A549 treated with CpdA at 1 μM for 4 hours (cell line): ENCODE measurements around the gene VAMP8. TPM values are rescaled to one million over a fixed set of nuclear protein-coding genes. Genes with fewer than 3 reads are reported as not detected.

Experiments
- total RNA-seq: library from RNA; stranded (reverse); fragments of 200-300 nt; extraction: Qiagen RNA extraction; gene quantifications from 5 replicates; pipeline ENCODE4 v1.2.3, GENCODE V29; 2022; ENCODE audit warnings: low read depth

The VAMP8 gene
- 13.5 to 22.3 TPM (median 18.2 TPM) in 5 replicates for total RNA-seq

DNA sequence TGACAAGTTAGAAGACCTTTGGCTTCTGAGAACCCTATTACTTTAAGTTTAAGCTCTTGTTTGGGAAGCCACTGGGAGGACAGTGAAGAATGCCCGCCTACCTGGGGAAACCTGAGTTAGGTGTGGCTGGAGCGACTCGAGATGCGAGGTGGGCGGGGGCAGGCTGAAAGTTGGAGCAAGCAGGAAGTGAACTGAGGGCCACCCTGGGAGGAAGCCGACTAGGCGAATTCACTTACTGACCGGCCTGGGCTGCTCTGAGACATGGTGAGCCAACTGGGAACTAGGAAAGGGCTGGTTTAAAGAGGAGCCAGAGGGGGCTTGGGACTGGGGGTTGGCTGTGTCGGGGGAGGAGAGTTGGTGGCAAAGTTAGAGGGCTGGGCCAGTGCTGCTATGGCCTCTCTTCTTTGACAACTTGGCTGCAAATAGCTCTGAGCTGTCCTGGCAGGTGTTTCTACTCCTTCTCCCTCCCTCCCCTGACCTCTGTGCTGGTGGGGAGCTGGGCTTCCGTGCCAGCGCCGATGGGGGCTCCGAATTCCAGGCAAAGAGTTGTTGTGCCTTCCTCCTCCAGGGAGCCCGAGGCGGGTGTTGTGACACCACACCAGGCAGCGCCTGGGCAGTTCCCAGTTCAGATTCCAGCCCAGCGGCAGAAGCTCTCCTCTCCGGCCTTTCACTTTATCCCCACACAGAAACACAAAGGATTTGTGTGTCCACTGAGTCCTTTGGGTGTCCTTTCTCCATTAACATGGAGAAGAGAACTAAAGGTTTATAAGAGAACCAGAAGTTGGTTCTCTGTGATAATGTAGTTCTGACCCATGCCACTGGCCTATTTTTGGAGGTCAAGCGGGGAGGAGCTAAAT, at the start of gene VAMP8:
TSS of gene VAMP8 (plus strand) at position 201 of the 857 bp plus-strand sequence. CDS start at position 262, 61 bp downstream.

DNA sequence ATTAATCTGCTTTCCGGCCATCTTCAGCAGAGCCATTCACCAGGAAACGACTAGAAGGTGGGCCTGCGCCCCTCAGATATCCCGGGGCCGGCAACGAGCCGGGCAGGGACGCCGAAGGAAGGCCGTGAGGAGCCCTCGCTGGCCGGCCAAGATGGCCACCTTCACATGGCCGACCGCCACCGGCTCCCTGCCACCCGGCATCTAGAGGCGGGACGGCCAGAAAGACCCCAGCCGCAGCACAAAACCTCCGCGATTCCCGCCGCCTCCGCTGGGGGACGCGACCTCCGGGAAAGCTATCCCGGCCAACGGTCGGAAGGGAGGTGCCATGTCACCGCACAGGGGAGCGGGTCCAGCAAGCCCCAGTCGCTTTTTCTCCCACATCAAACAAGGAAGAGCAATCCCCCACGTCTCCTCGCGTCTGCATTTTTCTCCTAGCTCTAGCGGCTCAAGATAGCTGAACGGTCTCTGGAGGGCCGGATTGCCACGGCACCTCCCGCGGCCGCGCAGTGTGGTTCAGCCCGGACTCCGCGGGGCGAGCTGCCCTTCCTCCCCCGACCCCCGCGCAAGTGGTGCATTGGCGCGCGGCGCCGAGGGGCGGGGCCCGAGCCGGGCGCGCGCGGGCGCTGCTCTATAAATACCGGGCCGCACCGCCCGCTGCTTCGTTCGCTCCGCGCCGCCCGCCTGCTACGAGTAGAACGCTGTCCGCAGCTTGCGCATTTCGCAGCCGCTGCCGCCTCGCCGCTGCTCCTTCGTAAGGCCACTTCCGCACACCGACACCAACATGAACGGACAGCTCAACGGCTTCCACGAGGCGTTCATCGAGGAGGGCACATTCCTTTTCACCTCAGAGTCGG, 38.7 kb upstream of the VAMP8 start, which contains the start of gene MAT2A:
TSS of gene MAT2A (plus strand) at position 662 of the 854 bp plus-strand sequence. CDS start at position 782, 120 bp downstream.

DNA sequence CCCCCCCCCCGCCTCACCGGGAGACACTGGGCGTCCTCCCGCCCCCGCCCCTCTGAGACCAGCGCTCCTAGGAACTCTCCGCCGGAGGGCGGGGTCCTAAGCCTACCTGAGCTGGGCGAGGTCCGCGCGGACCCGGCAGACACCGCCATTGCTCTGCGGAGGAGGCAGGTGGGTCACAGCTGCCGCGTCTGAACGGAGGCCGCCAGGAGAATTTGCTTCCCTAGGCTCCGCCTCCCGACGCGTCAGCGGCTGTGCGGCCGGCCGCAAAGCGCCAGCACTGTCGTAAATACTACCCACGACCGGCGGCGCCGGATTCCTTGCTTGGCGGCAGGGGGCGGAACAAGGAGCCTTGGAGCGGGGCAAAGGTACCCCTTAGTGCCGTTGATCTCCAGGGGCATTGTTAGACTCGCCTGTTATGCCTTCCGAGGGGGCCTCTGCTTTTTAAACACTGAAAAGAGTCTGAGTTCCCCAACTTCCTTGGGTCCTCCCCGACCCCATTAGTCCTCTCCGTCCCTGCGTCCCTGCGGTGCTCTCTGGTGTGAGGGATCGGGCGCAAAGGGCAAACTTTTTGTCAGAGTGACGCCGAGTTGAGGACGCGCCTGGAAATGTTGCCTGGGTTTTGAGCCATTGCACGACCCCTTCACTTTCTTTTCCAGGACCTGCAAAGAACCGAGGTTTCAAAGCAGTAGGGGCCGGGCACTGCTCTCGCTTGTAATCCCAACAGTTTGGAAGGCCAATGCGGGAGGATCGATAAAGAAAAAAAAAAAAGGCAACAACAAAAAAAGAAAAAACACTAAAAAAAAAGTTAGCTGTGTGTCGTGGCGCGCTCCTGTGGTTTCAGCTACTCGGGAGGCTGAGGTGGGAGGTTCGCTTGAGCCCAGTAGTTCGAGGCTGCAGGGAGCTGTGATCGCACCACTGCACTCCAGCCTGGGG, 15.8 kb upstream of the VAMP8 start, which contains the start of gene GGCX:
TSS of gene GGCX (minus strand) at position 214 of the 933 bp plus-strand sequence. CDS start at position 149, 65 bp downstream.

DNA sequence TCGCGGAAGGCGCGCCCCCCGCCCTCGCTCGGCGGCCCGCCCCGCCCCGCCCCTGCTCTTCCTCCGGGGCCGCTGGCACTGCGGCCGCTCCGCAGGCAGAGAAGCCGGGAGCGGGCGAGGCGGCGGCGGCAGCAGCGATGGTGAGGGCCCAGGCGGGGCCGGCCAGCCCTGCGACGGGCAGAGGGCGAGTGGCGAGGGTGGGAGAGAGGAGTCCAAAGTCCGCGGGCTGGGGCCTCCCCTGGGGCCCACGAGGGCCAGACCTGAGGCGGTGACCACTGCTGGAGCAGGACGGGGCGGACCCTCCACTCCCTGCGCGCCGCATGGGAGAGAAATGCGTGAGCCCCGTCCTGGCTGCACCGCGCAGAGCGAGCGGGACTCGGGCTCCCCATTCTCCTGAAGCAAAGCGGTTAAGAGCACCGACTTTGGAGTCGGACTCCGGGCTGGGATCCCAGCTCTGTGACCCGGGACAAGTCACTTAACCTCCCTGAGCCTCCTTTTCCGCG, 7.0 kb downstream of the VAMP8 start, which contains the start of gene VAMP5:
TSS of gene VAMP5 (plus strand) at position 78 of the 503 bp plus-strand sequence. CDS start at position 138, 60 bp downstream.

DNA sequence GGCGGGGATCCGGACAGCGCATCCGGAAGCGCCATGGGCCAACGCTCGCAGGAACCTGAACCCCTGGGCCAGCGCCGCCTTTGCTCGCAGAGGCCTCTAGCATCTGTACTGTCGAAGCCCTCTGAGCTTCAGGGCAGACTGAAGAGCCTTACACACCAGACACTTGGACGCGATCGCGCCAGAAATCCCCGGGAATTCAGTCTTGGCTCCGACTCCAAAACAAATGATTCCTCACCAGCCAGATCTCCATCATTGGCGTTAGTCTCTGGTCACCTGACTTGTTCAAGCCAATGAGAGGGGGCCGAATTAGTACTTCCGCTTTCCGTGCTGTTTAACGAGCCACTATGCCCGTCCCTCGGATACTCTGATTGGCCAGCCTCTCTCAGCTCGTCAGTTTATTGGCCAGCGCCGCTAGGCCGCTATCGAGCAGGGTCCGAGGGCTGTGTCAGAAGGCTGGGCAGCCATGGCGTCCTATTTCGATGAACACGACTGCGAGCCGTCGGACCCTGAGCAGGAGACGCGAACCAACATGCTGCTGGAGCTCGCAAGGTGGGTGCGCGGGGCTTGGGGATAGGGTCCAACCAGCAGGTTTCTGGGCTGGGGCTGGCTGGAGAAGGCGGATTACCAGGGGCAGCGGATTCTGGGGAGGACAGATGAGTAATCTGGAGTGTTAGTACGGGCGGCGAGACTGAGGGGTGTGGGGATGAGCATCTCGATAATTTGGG, 18.1 kb downstream of the VAMP8 start, which contains the start of gene RNF181:
TSS of gene RNF181 (plus strand) at position 445 of the 725 bp plus-strand sequence. CDS start at position 464, 19 bp downstream.

DNA sequence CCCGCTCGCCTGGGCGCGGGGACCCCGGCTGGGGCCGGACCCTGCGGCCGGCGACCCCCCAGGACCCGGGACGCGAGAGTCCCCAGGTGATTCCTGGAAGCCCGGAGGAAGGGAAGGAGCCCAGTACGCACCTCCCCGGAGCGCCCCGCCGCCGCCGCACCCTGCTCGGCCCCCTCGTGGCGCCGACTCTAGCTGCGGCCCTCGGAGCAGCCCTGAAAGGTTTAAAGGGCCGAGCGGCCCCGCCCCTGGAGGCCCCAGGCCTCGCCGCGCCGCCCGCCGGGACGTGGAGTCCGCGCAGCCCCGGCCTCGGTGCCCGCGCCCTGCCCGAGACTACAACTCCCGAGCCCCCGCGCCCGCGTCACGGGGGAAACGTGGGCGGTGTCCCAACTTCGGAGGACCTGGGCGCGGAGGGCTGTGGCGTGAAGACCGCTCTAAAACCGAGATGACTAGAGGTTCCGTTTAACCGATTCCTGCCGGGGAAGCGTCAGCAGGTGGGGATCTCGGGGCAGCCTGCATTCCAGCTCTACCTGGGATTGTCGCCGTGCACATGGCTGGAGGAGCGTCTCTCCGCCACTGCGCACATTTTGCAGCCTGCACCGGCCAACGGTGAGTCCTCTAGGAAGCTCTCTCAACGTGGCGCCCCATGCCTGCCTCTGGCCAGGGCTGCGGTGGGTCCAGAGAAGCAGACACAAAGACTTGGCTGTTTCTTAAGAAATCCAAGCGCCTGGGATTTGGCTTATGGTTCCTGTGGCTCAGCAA, 25.3 kb downstream of the VAMP8 start, which contains the start of gene TMEM150A:
TSS of gene TMEM150A (minus strand) at position 223 of the 759 bp plus-strand sequence. CDS start 750 bp downstream, outside the sequence.

DNA sequence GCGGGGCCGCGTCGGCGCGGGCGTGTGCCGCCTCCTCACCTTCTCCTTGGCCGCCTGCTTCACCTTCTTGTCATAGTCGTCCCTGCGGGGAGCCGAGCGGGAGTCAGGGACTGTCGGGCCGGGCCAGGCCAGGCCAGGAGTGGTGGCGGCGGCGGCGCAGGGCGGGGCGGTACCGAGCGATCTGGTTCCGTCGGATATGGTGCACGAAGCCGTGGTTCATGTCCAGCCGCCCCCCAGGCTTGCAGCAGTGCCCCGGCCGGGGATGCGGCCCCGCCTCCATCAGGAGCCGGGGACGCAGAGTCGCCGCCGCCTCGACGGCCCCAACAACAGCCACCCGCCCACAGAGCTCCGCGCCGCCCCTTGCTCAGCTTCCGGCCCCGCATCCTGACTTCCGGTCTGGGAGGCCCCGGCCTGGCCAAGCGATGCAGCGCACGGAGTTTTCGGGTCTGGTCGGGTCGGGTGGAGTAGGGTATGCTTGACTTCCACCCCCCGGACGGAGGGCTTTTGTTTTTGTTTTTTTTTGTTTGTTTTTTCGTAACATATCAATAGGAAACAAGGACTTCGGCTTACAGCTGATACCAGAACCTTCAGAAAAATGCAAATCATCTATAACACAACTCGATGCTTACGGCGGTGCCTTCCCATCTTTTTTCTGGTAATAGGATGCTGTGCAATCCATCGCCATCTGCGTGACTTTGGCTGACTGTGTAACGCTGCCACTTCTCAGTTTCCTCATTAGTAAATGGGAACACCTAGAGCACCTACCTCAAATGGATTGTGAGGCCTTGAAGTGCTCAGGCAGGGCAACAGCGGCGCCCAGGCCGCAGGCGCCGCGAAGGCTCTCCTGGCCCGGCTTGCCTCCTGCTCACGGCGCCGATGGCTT, 34.6 kb downstream of the VAMP8 start, which contains the start of gene C2orf68:
TSS of gene C2orf68 (minus strand) at position 362 of the 883 bp plus-strand sequence. CDS start at position 280, 82 bp downstream.

Other genes with a start within 250 kb of the VAMP8 start
- 85.4 to 109 TPM (median 99.5 TPM) in 5 replicates for gene TGOLN2, start 249.6 kb upstream of the VAMP8 start, total RNA-seq
- gene RETSAT, start 223.1 kb upstream of the VAMP8 start, total RNA-seq, result 43.6 to 53.9 TPM (median 45.6 TPM) in 5 replicates
- gene ELMOD3, start 222.8 kb upstream of the VAMP8 start, total RNA-seq, result 12.7 to 14.5 TPM (median 13.4 TPM) in 5 replicates
- 86.1 to 105 TPM (median 92.6 TPM) in 5 replicates for gene CAPG, start 167.2 kb upstream of the VAMP8 start, total RNA-seq
- gene SH2D6, start 158.9 kb upstream of the VAMP8 start, total RNA-seq, result 0.43 to 1.0 TPM (median 0.78 TPM) in 5 replicates
- 428 to 492 TPM (median 474 TPM) in 5 replicates for gene MAT2A, start 38.4 kb upstream of the VAMP8 start, total RNA-seq
- 41.6 to 46.9 TPM (median 43.3 TPM) in 5 replicates for gene GGCX, start 16.1 kb upstream of the VAMP8 start, total RNA-seq
- 0.11 TPM in 1 of 5 replicates, not detected in the others for gene VAMP5, start 6.8 kb downstream of the VAMP8 start, total RNA-seq
- gene RNF181, start 18.2 kb downstream of the VAMP8 start, total RNA-seq, result 179 to 200 TPM (median 183 TPM) in 5 replicates
- gene TMEM150A, start 25.1 kb downstream of the VAMP8 start, total RNA-seq, result 10.2 to 15.1 TPM (median 11.9 TPM) in 5 replicates
- 21.3 to 27.9 TPM (median 25.0 TPM) in 5 replicates for gene C2orf68, start 34.5 kb downstream of the VAMP8 start, total RNA-seq
- gene USP39, start 38.6 kb downstream of the VAMP8 start, total RNA-seq, result 69.7 to 77.5 TPM (median 72.0 TPM) in 5 replicates
- gene SFTPB, start 90.6 kb downstream of the VAMP8 start, total RNA-seq, result 0.09 to 0.29 TPM (median 0.20 TPM) in 4 of 5 replicates, not detected in the other
- gene GNLY, start 116.8 kb downstream of the VAMP8 start, total RNA-seq, result 0.17 to 0.49 TPM in 2 of 5 replicates, not detected in the others
- gene ATOH8, start 176.4 kb downstream of the VAMP8 start, total RNA-seq, result 4.2 to 6.6 TPM (median 4.5 TPM) in 5 replicates